GM23248 (cell line): Measurements from ENCODE around the gene PADI4. TPM values are rescaled to one million over a fixed set of nuclear protein-coding genes. Genes with fewer than 3 reads are reported as not detected.

ENCODE experiments used
- DNase-seq: peaks from one replicate; pipeline ENCODE4 v3.0.0-alpha.2; 2015
- H2AFZ ChIP-seq: fragments of 200-600 bp; sonication (generic); 2 replicates; pipeline ENCODE4 v1.6.1; 2016; ENCODE audit warnings: antibody characterized with exemption
- H3F3A ChIP-seq: fragments of 200-600 bp; sonication (generic); 2 replicates; pipeline ENCODE4 v1.6.1; 2016; ENCODE audit warnings: mild to moderate bottlenecking, antibody characterized with exemption, mixed run types; ENCODE audit not compliant: insufficient read depth
- H3K27ac ChIP-seq: fragments of 200-600 bp; sonication (generic); 2 replicates; pipeline ENCODE4 v1.5.1; 2016; ENCODE audit warnings: mild to moderate bottlenecking
- H3K27me3 ChIP-seq: fragments of 200-600 bp; sonication (generic); replicated peaks from 2 replicates; pipeline ENCODE4 v1.6.1; 2016; ENCODE audit warnings: mild to moderate bottlenecking; ENCODE audit not compliant: insufficient read depth
- H3K36me3 ChIP-seq: fragments of 200-600 bp; sonication (generic); 2 replicates; pipeline ENCODE4 v1.6.1; 2016; ENCODE audit warnings: low read depth, mild to moderate bottlenecking
- H3K4me1 ChIP-seq: fragments of 200-600 bp; sonication (generic); 2 replicates; pipeline ENCODE4 v1.6.1; 2016; ENCODE audit warnings: mild to moderate bottlenecking; ENCODE audit not compliant: insufficient read depth
- H3K4me2 ChIP-seq: fragments of 200-600 bp; sonication (generic); one replicate; pipeline ENCODE4 v1.6.1; 2016; ENCODE audit warnings: mild to moderate bottlenecking; ENCODE audit not compliant: unreplicated experiment
- H3K4me3 ChIP-seq: fragments of 200-600 bp; sonication (generic); 2 replicates; pipeline ENCODE4 v1.5.1; 2016; ENCODE audit warnings: mild to moderate bottlenecking
- H3K79me2 ChIP-seq: fragments of 200-600 bp; sonication (generic); 2 replicates; pipeline ENCODE4 v1.6.1; 2016; ENCODE audit warnings: mild to moderate bottlenecking; ENCODE audit not compliant: insufficient read depth
- H3K9ac ChIP-seq: fragments of 200-600 bp; sonication (generic); 2 replicates; pipeline ENCODE4 v1.6.1; 2016; ENCODE audit warnings: mild to moderate bottlenecking
- H3K9me2 ChIP-seq: fragments of 200-600 bp; sonication (generic); 2 replicates; pipeline ENCODE4 v1.6.1; 2016; ENCODE audit warnings: mixed run types, mild to moderate bottlenecking, moderate library complexity; ENCODE audit not compliant: insufficient read depth
- H3K9me3 ChIP-seq: fragments of 200-600 bp; sonication (generic); one replicate; pipeline ENCODE4 v1.6.1; 2017; ENCODE audit warnings: low read depth
- H4K20me1 ChIP-seq: fragments of 200-600 bp; sonication (generic); 2 replicates; pipeline ENCODE4 v1.6.0; 2016; ENCODE audit not compliant: insufficient read depth
- EZH2 ChIP-seq: fragments of 200-600 bp; sonication (generic); IDR thresholded peaks from 2 replicates; pipeline ENCODE4 v1.6.1; 2018; ENCODE audit warnings: antibody characterized with exemption, mild to moderate bottlenecking; ENCODE audit not compliant: insufficient read depth, poor library complexity, severe bottlenecking
- EZH2phosphoT487 ChIP-seq: fragments of 200-600 bp; sonication (generic); IDR thresholded peaks from 2 replicates; pipeline ENCODE4 v1.6.1; 2018; ENCODE audit warnings: antibody characterized with exemption, moderate library complexity, mild to moderate bottlenecking, low read depth; ENCODE audit not compliant: insufficient read depth
- WGBS, 2 experiments: methylation state at CpG; one replicate each; pipeline ENCODE4 v1.1.6; 2015 to 2017; ENCODE audit warnings: low lambda C conversion rate in 2 of 2, low coverage in 1 of 2; ENCODE audit errors: missing lambda C conversion rate in 2 of 2; 5-methylcytosine and 5-hydroxymethylcytosine counted together
- in situ Hi-C: fragments of 300-500 bp; cut with MboI; formaldehyde crosslinking; loops from 2 replicates; pipeline ENCODE4 v1.15.0; 2020
- polyA plus RNA-seq: library from polyadenylated mRNA; unstranded; fragments of >200 nt; fragmentation: Nextera tagmentation; extraction: Ambion mirVana; gene quantifications from 2 replicates; pipeline ENCODE4 v1.2.1, GENCODE V29; 2016
- total RNA-seq: library from RNA; depleted of rRNA; stranded (reverse); fragments of >200 nt; shearing (Covaris generic); gene quantifications from 2 replicates; pipeline ENCODE4 v1.2.3, GENCODE V29; 2014

PADI4 gene
- total and polyA plus RNA-seq, 2 experiments from 2014 or later, result not detected

GRCh38 chr1:17350928-17351446 lies 43.0 kb downstream of the PADI4 start:
- Histone ChIP-seq H3K27ac (no peak overlapping the region), H3K9me3 (no peaks in the 10 kb centered on the region), H3K4me1 (0 out of 2 replicates have a peak, but pooled peaks cover 5% of the 10 kb centered on the region), H3K4me2 (no peak overlapping the region), H3K79me2 (no peaks in the 10 kb centered on the region), H3K4me3 (no peak overlapping the region), H4K20me1 (no peaks in the 10 kb centered on the region), H3F3A (no peaks in the 10 kb centered on the region), H3K27me3 (peaks cover 18% of the 10 kb centered on the region; the same call in 1 of the 2 replicates), H3K9ac (no peak overlapping the region), H3K9me2 (no peaks in the 10 kb centered on the region), H3K36me3 (no peaks in the 10 kb centered on the region), H2AFZ (no peak overlapping the region)
- TF ChIP-seq EZH2 (no peak), EZH2phosphoT487 (no peak)
- DNase-seq, result no peak
- WGBS, 2 experiments, result 68 to 71% methylated on average over 7 of the region's 7 CpGs
- in situ Hi-C loops, result no loop called here

GRCh38 chr1:17351598-17352324 lies 43.8 kb downstream of the PADI4 start:
- in situ Hi-C loops, result no loop called here
- Histone ChIP-seq H3K9ac (no peak overlapping the region), H3F3A (no peaks in the 10 kb centered on the region), H3K9me2 (no peaks in the 10 kb centered on the region), H2AFZ (no peak overlapping the region), H3K4me2 (no peak overlapping the region), H4K20me1 (no peaks in the 10 kb centered on the region), H3K4me3 (no peak overlapping the region), H3K27me3 (peaks cover 20% of the 10 kb centered on the region; the same call in 1 of the 2 replicates), H3K36me3 (no peaks in the 10 kb centered on the region), H3K9me3 (no peaks in the 10 kb centered on the region), H3K27ac (no peak overlapping the region), H3K4me1 (0 out of 2 replicates have a peak, but pooled peaks cover 5% of the 10 kb centered on the region), H3K79me2 (no peaks in the 10 kb centered on the region)
- DNase-seq, result no peak
- TF ChIP-seq EZH2phosphoT487 (no peak), EZH2 (no peak)
- WGBS, 2 experiments, result 58 to 61% methylated on average over 6 to 8 of the region's 8 CpGs

GRCh38 chr1:17352419-17352909 lies 44.5 kb downstream of the PADI4 start:
- peaks cover 20% of the 10 kb centered on the region; the same call in 1 of the 2 replicates for H3K27me3 ChIP-seq
- no peak overlapping the region for H3K27ac ChIP-seq
- H3K9me2 ChIP-seq, result no peaks in the 10 kb centered on the region
- no peaks in the 10 kb centered on the region for H4K20me1 ChIP-seq
- no peak for DNase-seq
- H3K9ac ChIP-seq, result no peak overlapping the region
- no peak overlapping the region for H3K4me2 ChIP-seq
- H3K4me1 ChIP-seq, result 0 out of 2 replicates have a peak, but pooled peaks cover 5% of the 10 kb centered on the region
- no peaks in the 10 kb centered on the region for H3K79me2 ChIP-seq
- in situ Hi-C loops, result no loop called here
- no peak overlapping the region for H3K4me3 ChIP-seq
- H3K9me3 ChIP-seq, result no peaks in the 10 kb centered on the region
- no peaks in the 10 kb centered on the region for H3F3A ChIP-seq
- 56 to 59% methylated on average over 7 to 8 of the region's 8 CpGs for WGBS, 2 experiments
- no peak overlapping the region for H2AFZ ChIP-seq
- no peaks in the 10 kb centered on the region for H3K36me3 ChIP-seq
- TF ChIP-seq EZH2, result no peak
- no peak for TF ChIP-seq EZH2phosphoT487

GRCh38 chr1:17355898-17356297 lies 47.9 kb downstream of the PADI4 start:
- TF ChIP-seq EZH2, result no peak
- TF ChIP-seq EZH2phosphoT487, result no peak
- no peak overlapping the region for H3K4me3 ChIP-seq
- no peaks in the 10 kb centered on the region for H3K79me2 ChIP-seq
- no peaks in the 10 kb centered on the region for H4K20me1 ChIP-seq
- H3K9me2 ChIP-seq, result no peaks in the 10 kb centered on the region
- no peaks in the 10 kb centered on the region for H3K4me1 ChIP-seq
- no peak overlapping the region for H3K27ac ChIP-seq
- in situ Hi-C loops, result no loop called here
- no peak for DNase-seq
- no peak overlapping the region for H2AFZ ChIP-seq
- 45 to 46% methylated on average over 6 of the region's 6 CpGs for WGBS, 2 experiments
- no peak overlapping the region for H3K9ac ChIP-seq
- H3K27me3 ChIP-seq, result peaks cover 20% of the 10 kb centered on the region; the same call in 1 of the 2 replicates
- no peak overlapping the region for H3K4me2 ChIP-seq
- no peaks in the 10 kb centered on the region for H3K36me3 ChIP-seq
- H3F3A ChIP-seq, result no peaks in the 10 kb centered on the region
- H3K9me3 ChIP-seq, result no peaks in the 10 kb centered on the region
